ENCODE measurements around the gene SEMA3A.
"Not testable (repeated sequence)": the region's sequence is repeated elsewhere in the genome, so short reads cannot be mapped to it uniquely, and the experiment has no call there.

Gene SEMA3A

DNA sequence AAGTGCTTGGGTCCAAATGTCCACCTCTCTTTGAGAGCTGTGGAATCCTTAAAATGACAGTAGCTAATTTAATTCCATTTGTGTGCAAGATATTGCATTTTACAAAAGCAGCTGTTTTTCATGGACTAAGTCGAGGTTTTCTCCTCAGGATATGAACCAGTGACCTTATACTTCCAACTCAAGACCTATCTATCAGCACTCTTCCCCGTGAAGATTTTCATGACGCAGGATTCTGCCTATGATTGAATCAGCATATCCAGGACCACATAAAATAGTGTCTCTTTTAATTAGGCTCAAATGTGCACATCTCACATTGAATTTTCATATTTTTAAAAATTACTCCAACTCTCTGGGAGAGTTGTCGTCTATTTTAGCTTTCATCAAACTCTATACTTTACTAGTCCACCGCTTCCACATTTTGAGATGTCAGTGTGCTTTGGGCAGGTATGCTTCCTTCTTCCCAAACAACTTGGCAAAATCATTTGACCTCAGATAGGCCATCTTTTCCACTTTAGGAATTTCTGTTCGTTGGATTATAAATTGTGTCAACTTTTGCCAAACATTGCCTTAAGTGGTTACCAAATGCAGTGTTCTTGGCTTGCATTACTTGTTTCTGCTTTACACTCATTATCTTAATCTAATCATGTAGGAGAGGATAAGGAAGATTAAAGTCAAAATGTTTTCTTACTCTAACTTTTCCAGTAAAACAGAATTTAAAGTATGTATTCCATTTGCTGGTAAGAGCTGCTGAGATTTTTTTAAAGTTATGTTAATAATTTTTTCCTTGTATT lies 39.4 kb downstream of the SEMA3A start:
- no peak for DNase-seq (ENCODE audit: low read depth, low spot score)

DNA sequence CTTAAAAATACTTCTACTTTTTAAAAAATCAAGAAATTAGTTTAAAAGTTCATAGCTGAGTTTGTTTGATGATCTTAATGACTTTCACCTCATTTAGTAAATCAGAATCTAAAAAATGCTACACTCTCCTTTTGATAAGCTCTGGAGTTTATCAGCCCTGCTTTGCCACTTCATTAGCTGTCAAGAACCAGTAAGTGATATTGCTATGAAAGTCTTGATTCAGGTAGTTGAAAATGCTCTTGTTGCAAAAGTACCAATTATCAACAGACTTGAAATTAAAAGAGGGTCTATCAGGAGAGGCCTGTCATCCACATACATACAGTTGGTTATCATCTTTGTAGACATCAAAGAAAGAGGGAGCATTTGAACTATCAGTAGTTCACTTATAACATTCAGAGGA lies 41.6 kb downstream of the SEMA3A start:
- no peak for DNase-seq (ENCODE audit: low read depth, low spot score)

DNA sequence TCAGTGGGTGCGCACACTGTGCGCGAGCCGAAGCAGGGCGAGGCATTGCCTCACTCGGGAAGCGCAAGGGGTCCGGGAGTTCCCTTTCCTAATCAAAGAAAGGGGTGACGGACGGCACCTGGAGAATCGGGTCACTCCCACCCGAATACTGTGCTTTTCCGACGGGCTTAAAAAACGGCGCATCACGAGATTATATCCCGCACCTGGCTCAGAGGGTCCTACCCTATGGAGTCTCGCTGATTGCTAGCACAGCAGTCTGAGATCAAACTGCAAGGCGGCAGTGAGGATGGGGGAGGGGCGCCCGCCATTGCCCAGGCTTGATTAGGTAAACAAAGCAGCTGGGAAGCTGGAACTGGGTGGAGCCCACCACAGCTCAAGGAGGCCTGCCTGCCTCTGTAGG lies 44.2 kb downstream of the SEMA3A start:
- not testable (repeated sequence) for DNase-seq (ENCODE audit: low read depth, low spot score)

DNA sequence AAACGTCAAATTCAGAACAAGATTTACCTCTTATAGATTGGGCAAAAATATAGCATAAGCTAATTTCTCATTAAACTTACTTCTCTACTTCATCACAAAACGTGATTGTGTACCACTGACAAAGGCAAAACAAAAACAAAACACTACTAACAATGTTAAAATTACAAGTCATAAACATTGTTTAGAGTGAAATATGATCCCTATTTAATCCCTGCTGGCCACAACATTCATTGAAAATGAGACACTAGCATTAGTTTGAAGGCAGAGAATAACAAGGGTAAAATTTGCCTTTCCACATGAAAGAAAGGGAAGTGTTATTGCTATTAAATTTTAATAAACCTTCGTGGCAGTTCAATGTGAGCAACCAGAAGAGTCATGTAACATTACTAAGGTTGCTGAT lies 45.0 kb downstream of the SEMA3A start:
- DNase-seq (ENCODE audit: low read depth, low spot score) = no peak

DNA sequence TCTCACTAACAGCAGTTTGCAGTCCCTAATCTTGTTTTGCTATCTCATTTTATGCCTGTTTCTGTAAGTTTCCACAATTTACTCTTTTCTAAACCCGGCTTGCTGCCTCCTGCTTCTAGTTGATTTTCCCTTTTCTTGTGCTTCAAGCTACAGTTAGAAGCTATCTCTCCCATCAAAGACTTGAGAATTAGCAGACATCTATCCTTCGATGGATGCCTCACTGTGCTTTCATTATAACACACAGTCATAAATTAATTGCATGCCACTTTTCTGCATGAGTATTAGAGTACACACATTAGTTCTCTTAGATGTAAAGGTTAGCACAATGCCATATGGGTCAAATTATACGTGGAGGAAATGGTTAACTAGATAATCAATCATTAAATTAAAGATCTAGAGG lies 48.7 kb downstream of the SEMA3A start:
- no peak for DNase-seq (ENCODE audit: low read depth, low spot score)

DNA sequence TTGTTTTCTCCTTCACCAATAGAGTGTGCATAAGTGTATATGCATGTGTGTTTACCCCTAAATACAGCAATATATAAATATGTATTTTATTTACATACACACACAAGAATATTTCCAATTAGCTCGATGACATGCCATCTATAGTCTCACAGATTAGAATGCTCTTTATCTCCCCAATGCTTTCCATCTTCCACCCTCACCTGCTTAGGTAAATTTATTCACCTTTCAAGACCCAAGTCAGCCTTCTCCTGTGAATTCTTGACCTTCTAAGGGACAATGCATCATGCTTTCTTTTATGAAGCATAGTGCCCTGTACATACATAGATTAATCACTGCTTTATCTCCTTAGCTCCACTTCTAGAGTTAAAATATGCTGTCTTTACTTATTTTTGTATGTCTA lies 49.7 kb downstream of the SEMA3A start:
- DNase-seq (ENCODE audit: low read depth, low spot score) = no peak

DNA sequence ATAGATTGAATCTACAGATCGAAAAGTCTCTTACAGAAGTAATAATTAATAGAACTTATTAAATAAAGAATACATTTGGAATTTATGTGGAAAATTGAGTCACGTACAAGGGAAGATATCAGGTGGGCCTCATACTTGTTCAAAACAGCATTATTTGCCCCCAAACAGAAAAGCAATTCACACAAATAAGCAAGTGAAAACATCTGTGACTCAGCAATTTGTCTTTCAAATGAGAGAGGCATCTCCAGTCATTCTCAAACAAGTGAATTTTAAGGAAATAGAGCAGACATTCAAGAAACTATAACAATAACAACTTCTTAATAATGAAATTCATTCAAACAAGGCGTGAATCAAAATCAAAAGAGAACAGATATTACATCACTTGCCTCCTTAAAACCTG lies 50.1 kb downstream of the SEMA3A start:
- DNase-seq (ENCODE audit: low read depth, low spot score) = no peak

DNA sequence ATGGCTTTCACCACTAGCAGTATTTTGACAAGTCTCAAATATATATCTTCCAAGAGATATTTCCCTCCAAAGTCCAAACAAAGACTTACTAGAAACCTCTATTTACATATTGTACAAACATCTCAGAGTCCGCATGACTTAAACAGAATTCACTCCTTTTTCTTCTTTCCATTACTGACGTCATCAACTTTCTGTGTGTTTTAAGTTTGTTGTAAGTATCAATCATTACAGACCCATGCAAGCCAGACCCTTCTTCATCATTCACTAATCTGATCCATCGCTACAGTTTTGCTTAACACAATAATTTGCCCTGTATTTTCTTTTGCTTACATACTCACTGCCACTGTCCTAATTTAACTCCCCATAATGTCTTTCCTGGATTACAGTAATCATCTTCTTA lies 51.9 kb downstream of the SEMA3A start:
- DNase-seq (ENCODE audit: low read depth, low spot score) = no peak

DNA sequence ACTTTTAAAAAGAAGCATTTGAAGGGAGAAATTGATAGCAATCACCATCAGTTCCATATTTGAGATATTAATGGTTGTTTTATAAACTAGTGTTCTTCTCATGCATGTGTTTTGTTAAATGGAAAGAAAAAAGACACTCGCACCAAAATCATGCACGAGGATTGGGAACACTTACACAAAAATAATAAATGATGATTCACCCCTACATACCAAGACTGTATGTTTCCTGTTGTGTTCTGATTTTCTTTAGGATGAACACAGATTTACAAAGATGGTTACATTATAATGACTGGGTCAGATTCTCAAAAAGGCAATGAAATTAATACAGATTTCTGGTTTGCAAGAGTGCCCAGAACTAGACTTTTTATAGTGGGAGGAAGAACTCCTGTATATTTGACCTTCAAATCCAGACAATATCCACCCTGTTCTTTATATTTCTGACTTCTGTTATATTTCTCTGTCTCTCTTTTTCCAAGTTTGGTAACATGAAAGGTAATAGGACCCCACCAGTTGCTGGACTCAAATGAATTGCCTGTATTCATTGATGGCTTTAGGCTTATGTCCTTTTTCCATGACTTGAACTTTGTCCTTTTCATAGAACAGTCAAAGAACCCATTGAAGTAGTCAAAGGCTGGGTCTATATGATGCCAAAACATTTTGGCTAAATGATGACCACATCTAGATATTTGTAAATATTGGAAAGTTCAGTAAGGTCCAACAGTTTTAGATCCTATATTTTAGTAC lies 54.4 kb downstream of the SEMA3A start:
- DNase-seq (ENCODE audit: low read depth, low spot score) = no peak

DNA sequence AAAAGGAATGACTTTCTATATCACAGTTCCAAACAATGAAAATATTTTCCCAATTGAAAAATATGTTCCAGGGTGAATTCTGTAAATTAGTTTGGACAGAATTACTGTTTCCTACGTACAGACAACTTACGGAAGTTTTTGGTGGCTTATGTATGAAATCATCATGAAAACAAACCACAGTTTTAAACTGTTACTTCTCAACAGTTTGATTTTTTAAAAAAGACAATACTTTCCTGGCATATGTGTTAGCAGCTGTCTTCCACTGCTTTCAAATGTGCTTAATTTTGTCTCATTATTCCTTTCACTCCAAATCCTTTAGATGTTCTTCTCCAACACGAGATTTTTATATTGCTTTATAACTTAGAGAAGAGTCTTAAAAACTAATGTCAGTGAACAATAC lies 56.2 kb downstream of the SEMA3A start:
- no peak for DNase-seq (ENCODE audit: low read depth, low spot score)

DNA sequence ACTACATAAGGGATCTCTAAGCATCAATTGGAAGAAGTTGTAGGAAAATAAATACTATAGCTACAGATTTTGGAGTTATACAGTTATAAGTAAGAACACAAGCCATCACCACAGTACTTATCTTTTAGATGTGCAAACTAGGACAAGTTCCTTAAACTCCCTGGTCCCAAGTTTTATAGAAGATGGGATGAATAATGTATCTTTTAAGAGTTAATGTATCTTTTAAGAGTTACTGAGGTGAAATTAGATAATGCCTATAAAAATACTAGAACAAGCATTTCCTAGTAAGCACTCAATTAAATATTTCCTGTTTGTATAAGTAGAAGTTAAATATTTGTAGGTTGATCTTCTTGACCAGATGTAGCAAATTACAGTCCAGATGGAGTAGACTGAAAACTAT lies 56.8 kb downstream of the SEMA3A start:
- DNase-seq (ENCODE audit: low read depth, low spot score) = no peak

DNA sequence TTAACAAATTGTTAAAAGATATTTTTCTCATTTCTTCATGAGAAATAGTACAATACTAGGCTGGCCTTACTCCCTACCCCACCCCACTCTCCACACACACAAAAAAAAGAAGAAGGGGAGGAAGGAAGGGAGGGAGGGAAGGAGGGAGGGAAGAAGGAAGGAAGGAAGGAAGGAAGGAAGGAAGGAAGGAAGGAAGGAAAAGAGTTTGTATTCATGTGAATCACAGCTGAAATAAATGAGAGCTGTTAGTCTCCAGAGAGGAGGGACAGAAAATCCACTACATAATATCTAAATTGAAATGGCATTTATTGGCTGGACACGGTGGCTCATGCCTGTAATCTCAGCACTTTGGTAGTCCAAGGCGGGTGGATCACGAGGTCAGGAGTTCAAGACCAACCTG lies 57.8 kb downstream of the SEMA3A start:
- no peak for DNase-seq (ENCODE audit: low read depth, low spot score)

DNA sequence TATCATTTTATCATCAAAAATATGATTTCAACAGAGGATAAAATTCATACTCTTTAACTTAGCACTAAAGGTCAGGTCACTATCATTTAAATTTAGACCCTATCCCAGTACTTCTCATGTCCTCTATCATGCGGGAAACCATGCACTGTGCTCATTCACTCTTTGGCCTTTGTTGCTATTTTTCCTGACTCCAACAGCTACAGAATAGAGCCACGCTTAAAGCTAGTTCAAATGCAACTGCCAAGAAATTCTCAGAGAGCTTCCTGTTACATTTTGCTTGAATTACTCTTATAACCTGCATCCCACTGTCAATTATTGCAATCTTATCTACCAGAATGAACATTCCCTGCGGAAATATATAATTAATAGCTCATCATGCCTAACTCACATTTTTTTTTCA lies 58.3 kb downstream of the SEMA3A start:
- no peak for DNase-seq (ENCODE audit: low read depth, low spot score)

DNA sequence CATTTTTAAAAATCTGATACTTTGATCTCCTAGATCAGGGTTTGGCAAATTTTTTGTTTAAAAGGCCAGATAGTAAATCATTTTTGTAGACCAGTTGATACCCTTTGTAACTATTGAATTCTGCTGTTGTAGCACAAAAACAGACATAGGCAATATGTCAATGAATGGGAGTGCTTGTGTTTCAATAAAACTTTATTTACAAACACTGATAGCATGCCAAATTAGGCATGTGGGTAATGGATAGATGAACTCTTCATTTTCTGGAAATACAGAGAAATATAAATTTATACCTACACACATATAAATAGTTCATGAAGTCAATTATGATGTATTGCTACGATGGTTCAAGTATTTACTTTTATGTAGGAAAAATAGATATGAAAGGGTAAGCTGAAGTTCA lies 60.4 kb downstream of the SEMA3A start:
- no peak for DNase-seq (ENCODE audit: low read depth, low spot score)

DNA sequence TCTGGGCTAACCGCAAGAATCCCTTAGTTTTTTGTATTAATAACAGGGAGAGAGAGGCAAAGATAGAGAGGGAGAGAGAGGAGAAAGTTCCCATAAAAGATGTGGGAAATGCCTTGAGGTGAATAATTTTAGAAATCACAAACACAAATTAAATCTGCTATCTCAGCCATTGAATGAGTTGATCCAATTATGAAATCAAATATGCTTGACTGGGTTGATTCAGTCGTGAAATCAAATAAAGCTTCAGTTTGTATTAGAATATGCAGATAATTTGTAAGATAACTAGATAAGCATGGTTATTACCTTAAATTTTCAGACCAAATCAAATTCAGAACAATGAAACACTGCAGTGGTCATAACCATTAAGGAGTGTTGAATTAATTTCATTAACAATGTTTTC lies 68.9 kb downstream of the SEMA3A start:
- no peak for DNase-seq (ENCODE audit: low read depth, low spot score)

DNA sequence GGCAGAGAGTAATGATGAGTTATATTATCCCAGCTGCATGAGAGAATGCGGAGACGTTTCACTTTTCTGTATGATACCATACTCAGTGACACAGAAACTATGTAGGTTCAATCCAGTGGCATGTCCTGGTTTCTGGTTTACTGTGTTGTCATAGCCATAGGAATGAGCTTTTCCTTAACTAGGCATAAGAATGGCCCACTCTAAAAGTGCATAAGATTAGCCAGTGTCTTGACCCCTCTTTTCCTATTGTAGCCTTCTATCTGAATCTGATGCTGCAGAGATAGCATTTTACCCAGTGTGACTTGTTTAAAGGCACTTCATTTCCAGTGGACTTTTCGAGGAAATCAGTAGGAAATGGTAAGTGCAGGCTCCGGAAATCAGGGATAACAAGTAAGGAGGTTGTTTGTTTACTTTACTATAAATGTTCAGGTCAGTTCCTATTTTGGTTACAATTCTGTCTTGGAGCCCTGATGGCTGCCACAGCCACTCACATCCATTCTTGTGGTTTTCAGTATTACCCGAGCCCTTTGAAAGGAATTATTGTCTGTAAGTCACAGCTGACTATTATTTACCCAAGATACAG lies 70.5 kb downstream of the SEMA3A start:
- no peak for DNase-seq (ENCODE audit: low read depth, low spot score)

DNA sequence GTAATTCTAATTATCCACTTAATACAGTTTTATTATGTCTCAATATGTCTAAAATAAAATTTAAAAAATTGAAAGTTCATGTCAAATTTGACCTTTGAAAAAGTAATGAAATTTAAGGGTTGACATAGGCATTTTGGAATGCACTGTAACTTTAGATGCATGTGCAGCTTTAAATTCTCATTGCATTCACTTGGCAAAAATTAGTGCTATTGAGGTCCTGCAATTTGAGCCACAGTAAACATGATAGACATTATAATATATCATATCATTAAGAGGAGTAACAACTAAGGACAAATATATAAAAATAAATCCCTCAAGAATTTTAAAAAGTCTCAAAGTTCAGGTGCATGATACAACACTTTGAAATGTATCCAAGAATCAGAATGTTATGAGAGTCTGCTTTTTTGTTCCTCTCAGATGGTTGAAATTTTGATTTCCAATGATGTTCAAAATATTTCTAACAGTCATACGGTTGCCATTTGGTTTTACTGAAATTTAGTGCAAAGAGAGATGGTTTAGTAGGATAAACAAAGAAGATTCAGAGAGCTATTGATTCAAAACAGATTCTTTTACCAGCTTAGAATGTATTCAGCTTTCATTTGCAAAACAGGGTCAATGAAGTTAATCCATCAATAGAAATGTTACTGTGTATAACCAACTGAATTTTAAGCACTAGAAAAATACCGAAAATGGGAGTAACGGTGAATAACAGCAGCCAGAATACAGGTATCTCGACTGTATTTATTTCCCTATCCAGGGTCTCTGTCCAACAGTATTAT lies 71.8 kb downstream of the SEMA3A start:
- no peak for DNase-seq (ENCODE audit: low read depth, low spot score)

DNA sequence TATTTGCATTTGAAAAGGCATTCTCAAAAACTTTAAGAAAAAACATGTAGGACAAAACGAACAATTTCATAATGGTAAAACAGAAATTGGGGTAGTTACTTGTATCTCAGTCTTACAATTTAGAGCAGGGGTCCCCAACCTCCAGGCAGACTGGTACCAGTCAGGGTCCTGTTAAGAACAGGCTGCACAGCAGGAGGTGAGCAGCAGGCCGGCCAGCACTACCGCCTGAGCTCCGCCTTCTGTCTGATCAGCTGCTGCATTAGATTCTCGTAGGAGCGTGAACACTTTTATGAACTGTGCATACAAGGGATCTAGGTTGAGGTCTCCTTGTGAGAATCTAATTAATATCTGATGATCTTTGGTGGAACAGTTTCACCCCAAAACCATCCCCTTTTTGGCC lies 77.3 kb downstream of the SEMA3A start:
- no peak for DNase-seq (ENCODE audit: low read depth, low spot score)

DNA sequence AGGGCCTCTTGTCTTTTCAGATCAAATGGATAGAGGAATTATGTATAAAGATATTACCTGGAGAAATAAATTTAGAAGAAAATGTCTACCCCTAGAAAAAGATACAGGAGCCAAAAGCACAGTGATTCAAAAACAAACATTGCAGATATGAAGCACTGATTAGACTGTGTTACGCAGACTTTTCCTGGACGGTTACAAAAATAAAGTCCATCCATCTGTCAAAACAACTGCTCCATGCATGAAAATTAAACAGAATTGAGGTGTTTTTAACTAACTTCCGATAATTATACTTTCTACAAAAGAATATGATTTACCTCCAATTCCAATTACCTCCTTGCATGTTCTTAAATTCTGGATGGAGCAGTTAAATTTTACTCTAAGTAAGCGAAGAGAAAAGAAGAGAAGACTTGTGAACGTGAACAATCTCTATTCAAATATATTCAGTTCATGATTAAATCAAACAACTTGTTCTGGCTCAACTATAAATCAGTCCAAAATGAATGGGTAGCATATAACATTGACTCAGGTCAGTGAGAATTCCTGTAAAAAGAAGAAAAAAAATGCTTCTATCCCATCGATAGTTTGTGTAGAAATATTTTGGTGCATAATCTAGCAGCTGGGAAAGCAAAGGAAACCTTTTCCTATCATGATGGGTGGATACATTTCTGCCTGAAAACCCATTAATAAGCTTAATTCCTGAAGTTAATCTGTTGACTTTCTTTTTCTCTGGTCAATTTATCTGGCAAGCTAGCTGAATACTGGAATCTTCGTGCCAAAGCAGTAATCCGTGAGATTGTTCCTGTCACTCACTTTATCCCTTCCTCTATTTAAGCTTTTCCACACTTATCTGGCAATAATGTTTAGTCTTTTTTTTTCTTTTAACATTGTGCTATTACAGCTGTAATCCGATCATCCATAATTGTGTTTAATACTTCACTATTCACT lies 80.4 kb downstream of the SEMA3A start:
- no peak for DNase-seq (ENCODE audit: low read depth, low spot score)

DNA sequence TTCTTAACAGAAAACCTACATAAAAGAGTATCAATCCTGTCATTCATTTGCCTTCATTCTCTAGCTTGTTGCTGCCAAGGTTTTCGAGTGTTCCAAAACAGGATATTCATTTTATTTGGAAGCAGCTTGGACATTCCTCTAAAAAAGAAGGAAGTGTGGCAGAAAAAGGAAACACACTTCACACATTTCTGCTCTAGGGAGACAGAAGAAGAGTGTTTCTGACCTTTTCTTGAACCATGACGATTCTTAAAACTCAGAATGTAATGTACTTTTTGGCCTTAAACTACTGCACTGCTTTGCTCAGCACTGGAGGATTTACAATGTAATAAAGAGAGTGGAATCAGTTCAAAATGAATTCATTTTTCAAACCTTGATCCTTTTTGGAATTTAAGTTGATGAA lies 81.3 kb downstream of the SEMA3A start:
- no peak for DNase-seq (ENCODE audit: low read depth, low spot score)

DNA sequence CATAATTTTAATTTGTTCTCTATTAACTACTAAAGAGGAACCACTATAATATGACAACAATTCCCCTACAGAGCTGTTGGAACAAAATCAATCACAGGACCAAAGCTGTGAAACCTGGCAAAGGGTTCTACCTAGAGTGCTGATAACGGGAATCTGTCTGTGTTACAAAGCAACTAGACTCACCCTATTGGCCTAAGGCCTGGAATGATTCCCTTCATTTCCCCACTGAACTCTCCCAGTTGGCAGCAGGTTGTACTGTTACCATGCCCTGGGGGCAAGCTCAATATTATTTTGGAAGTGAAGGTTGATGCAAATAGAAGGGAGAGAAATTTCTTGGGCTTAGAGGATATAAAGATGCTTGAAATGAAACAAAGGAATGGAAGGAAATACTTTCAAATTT lies 81.8 kb downstream of the SEMA3A start:
- DNase-seq (ENCODE audit: low read depth, low spot score) = no peak
